ENCODE results near the gene DSPP. TPM values are rescaled to one million over a fixed set of nuclear protein-coding genes. Genes with fewer than 3 reads are reported as not detected.

The DSPP gene
- total RNA-seq (2021; fragmentation: NEBNext Ultra II Directional; extraction: Animal tissue kit (Norgen Biotek cat#: 25700)): not detected in 2 replicates
- not detected in 2 replicates for polyA plus RNA-seq (2011; rRNA removed)
- polyA plus RNA-seq (2011; cell fraction: cytosol; rRNA removed): not detected
- not detected for polyA plus RNA-seq (2011; cell fraction: nucleus; rRNA removed)
- not detected in 4 replicates for polyA plus RNA-seq (2012, experiment 1 of 2)
- polyA plus RNA-seq (2012, experiment 2 of 2): not detected
- polyA plus RNA-seq (2013, experiment 1 of 2): not detected
- not detected for polyA plus RNA-seq (2013, experiment 2 of 2)
- polyA minus RNA-seq (2011; rRNA and poly(A)+ RNA removed): not detected in 2 replicates
- not detected for polyA minus RNA-seq (2011; cell fraction: cytosol; rRNA and poly(A)+ RNA removed)
- polyA minus RNA-seq (2011; cell fraction: nucleus; rRNA and poly(A)+ RNA removed): not detected
- long read RNA-seq, experiment 1: 0 reads
- long read RNA-seq, experiment 2: 0 reads

DNA sequence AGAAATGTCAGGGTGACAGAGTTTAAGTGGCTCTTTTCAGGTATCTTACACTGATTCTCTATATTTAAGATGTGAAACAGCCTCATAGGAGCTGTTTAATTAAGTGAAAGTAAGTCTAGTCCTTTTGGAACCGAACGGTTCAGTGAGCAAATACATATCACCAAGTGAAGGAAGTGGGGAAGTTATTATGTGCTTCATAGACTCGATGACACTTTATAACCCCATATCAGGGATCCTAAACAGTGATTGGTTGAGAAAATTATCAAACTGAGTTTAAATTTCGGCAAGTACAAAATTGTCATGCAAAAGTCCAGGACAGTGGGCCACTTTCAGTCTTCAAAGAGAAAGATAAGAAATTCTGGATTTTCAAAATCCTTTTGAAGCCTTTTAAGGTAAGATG, at the start of gene DSPP:
Gene DSPP (plus strand): TSS at position 301 of the 400 bp plus-strand sequence. CDS start 2,380 bp downstream, outside the sequence.
- no peaks in the 10 kb centered on the region for H3K9me3 ChIP-seq (ENCODE audit: insufficient read depth in 2 of 2, low read depth in 1 of 2, low read length in 1 of 2)
- H4K20me1 ChIP-seq (replicated peaks in 1 of 2; ENCODE audit: control insufficient read depth in 1 of 2, insufficient read depth in 2 of 2, low read length in 2 of 2): no peaks in the 10 kb centered on the region
- H3K18ac ChIP-seq (ENCODE audit: extremely low read depth, low read length): no peak within 1 kb of the TSS
- H2BK20ac ChIP-seq (ENCODE audit: low read length): no peak within 1 kb of the TSS
- H3K36me3 ChIP-seq (ENCODE audit: control insufficient read depth in 2 of 4, insufficient read depth in 4 of 4, low read length in 3 of 4): no peaks in the 10 kb centered on the region
- no peak within 1 kb of the TSS for H4K8ac ChIP-seq (ENCODE audit: extremely low read depth, insufficient read depth, low read length)
- H4K91ac ChIP-seq (replicated peaks; ENCODE audit: insufficient read length, low read length): no peak within 1 kb of the TSS
- no peak within 1 kb of the TSS for H3K56ac ChIP-seq (replicated peaks; ENCODE audit: insufficient read length, low read depth, low read length)
- H3K27ac ChIP-seq (ENCODE audit: low read depth, low read length): no peak within 1 kb of the TSS
- H4K5ac ChIP-seq (ENCODE audit: insufficient read length, low read depth, low read length): no peak within 1 kb of the TSS
- H3K4ac ChIP-seq (replicated peaks; ENCODE audit: insufficient read length, low read depth, low read length): no peak within 1 kb of the TSS
- no peak within 1 kb of the TSS for H2BK5ac ChIP-seq (ENCODE audit: low read depth, low read length)
- no peak within 1 kb of the TSS for H3K4me3 ChIP-seq (ENCODE audit: extremely low read depth in 1 of 4, insufficient read depth in 2 of 4, low read depth in 3 of 4, low read length in 4 of 4)
- H2BK15ac ChIP-seq (ENCODE audit: low read length): no peak within 1 kb of the TSS
- H3K79me2 ChIP-seq (ENCODE audit: control insufficient read depth in 1 of 2, insufficient read depth in 2 of 2, low read length in 2 of 2): no peaks in the 10 kb centered on the region
- no peak within 1 kb of the TSS for H3K23ac ChIP-seq (ENCODE audit: insufficient read length)
- H3K79me1 ChIP-seq (ENCODE audit: low read depth, low read length): no peaks in the 10 kb centered on the region
- no peaks in the 10 kb centered on the region for H3K4me1 ChIP-seq (replicated peaks in 1 of 4; ENCODE audit: control insufficient read depth in 3 of 4, insufficient read depth in 4 of 4, low read length in 3 of 4)
- no peak for FAIRE-seq
- H2BK120ac ChIP-seq (replicated peaks; ENCODE audit: low read depth, low read length): no peak within 1 kb of the TSS
- no peaks in the 10 kb centered on the region for H3K23me2 ChIP-seq (ENCODE audit: low read depth, low read length)
- H2AFZ ChIP-seq (ENCODE audit: low read length): no peak within 1 kb of the TSS
- H3K9ac ChIP-seq (replicated peaks in 1 of 4; ENCODE audit: extremely low read depth in 1 of 4, low read depth in 3 of 4, low read length in 3 of 4): no peak within 1 kb of the TSS
- H2BK12ac ChIP-seq (ENCODE audit: low read depth, low read length): no peak within 1 kb of the TSS
- ChIA-PET POLR2A (ENCODE audit: partially characterized antibody) (no interaction called here), CTCF (ENCODE audit: partially characterized antibody) (interaction anchor here (0.9 kb wide), 1 partner anchor 241 kb away, joined by 3 read pairs; no protein-coding TSS in a partner anchor)
- no peak within 1 kb of the TSS for H2AK5ac ChIP-seq (ENCODE audit: low read depth, low read length)
- H3K4me2 ChIP-seq (ENCODE audit: insufficient read depth in 1 of 2, low read depth in 2 of 2, low read length in 2 of 2): no peak within 1 kb of the TSS
- H3K27me3 ChIP-seq (replicated peaks in 1 of 4; ENCODE audit: control insufficient read depth in 3 of 4, extremely low read depth in 1 of 4, insufficient read depth in 3 of 4, low read length in 3 of 4): no peaks in the 10 kb centered on the region
- WGBS, 2 experiments (ENCODE audit: extremely low coverage in 1 of 2, insufficient coverage in 1 of 2, insufficient read length in 1 of 2, insufficient replicate concordance in 2 of 2, low coverage in 1 of 2, low lambda C conversion rate in 2 of 2, missing lambda C conversion rate in 1 of 2): 92% methylated on average over 4 of the region's 4 CpGs; no CpG with 5 or more reads in 1 of the 2 experiments
- no peak for DNase-seq (ENCODE audit: low read depth in 1 of 2, low spot score in 2 of 2)
- H3K14ac ChIP-seq (ENCODE audit: insufficient read length): no peak within 1 kb of the TSS
- no peak for TF ChIP-seq SP2 (IDR thresholded peaks at IDR 0.05; ENCODE audit: low read length)
- TF ChIP-seq, protein P1, sequence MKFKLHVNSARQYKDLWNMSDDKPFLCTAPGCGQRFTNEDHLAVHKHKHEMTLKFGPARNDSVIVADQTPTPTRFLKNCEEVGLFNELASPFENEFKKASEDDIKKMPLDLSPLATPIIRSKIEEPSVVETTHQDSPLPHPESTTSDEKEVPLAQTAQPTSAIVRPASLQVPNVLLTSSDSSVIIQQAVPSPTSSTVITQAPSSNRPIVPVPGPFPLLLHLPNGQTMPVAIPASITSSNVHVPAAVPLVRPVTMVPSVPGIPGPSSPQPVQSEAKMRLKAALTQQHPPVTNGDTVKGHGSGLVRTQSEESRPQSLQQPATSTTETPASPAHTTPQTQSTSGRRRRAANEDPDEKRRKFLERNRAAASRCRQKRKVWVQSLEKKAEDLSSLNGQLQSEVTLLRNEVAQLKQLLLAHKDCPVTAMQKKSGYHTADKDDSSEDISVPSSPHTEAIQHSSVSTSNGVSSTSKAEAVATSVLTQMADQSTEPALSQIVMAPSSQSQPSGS (IDR thresholded peaks at IDR 0.05; ENCODE audit: low read length): no peak
- TF ChIP-seq EGR1 (IDR thresholded peaks at IDR 0.05; ENCODE audit: borderline replicate concordance, low read depth, low read length): no peak
- no peak for TF ChIP-seq TAF1 (IDR thresholded peaks at IDR 0.05; ENCODE audit: low read depth, low read length)
- no peak for TF ChIP-seq BRCA1 (IDR thresholded peaks at IDR 0.05; ENCODE audit: low read depth, low read length)
